Loucy (cell line): Measurements from ENCODE around the gene ACAD9.

Experiments used
- CTCF ChIP-seq: fragments of 200-600 bp; sonication (generic); conservative IDR thresholded peaks from 2 replicates; pipeline ENCODE4 v1.5.1; 2014; ENCODE audit warnings: mild to moderate bottlenecking, antibody characterized with exemption, low read length
- EZH2phosphoT487 ChIP-seq: fragments of 200-600 bp; IDR thresholded peaks from 2 replicates; pipeline ENCODE4 v1.6.1; 2018; ENCODE audit warnings: antibody characterized with exemption, mild to moderate bottlenecking, moderate library complexity, borderline replicate concordance

DNA sequence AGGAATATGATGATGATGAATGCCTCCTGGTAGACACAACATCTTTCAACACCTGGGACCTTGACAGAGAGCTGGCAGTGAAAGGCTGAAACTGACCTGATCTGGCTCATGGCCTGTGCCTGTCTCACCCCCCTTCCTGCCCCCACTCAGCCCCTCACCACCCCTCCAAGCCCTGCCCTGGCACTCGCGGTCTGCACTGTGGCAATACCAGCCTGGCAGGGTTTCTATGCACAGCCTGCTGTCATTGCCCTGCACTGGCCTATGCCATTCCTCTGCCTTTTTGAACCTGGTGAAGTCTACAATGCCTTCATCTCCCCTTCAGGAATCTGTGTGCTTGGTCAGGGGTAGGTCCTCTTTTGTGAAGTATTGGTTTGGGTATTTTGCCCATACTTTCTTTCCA is 56.5 kb downstream of the ACAD9 start:
- no peak for TF ChIP-seq CTCF
- TF ChIP-seq EZH2phosphoT487: no peak
